ENCODE measurements around the gene CLEC9A.
A peak's percentile ranks its signal among the peaks of the same experiment; 100 is the strongest.
"Not testable (repeated sequence)": the region's sequence is repeated elsewhere in the genome, so short reads cannot be mapped to it uniquely, and the experiment has no call there.

CLEC9A gene

GRCh38 chr12:10030446-10030845, at the start of gene CLEC9A:
CLEC9A (plus strand) TSS chr12:10030682; CDS start chr12:10052688, 22,006 bp downstream.
- no peak for DNase-seq (ENCODE audit: low read depth)

DNA sequence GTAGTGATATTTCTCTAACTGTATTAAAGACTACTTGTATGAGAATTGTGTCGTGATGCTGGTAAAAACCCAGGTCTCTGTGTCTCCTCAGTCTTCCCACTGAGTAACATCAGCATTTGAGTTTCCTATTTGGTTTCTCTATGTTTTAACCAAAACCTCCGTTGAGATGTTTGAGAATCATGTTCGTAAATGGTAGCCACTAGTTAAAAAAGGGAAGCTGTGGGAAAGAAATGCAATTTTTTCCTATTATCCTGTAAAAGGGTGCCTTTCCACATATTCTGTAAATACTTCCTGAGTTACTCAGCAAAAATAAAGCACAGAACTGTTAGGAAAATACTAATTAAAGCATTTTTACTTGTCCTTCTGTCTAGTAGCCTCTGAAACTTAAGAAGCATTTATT, 38.6 kb upstream of the CLEC9A start:
- no peak for DNase-seq (ENCODE audit: low read depth)

DNA sequence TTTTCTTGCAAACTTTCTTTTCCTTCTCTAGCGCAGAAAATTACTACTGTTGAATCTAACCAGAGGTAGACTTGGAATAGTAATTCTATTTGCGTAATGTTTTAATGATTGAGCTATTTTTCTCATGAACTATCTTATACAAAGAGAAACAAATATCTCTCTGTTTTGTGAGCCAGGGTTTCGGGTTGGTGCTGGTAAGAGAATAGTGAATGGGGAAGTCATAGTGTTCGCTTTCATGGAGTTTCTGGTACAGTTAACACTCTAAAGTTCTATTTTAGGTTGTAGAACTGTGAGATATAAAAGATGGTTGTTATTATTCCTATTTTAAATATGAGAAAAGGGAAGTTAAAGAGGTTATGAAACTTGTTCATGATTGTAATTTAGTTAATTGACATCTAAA, 38.2 kb upstream of the CLEC9A start:
- DNase-seq (ENCODE audit: low read depth) = no peak

DNA sequence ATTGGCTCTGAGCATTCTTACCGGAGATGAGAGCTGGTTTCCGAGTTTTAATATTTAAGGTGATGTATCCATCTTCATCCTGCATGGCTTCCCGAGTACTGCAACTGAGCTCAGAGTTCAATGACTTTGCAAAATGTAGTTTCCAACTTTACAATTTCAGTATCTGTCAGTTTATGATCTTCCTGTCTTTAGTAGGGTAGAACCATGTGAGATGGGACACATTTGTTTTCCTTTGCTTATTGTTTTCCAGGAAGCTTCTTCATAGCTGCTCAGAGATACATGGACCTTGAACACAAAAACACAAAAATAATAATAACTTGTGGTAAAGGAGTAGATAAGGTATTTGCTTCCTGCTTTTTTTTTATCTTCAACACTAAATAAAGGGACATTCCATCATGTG, 31.5 kb upstream of the CLEC9A start, which contains the start of gene CLEC1B:
Gene CLEC1B (minus strand): TSS at position 106 of the 400 bp plus-strand sequence. CDS start 21 bp downstream, at position 85.
- DNase-seq (ENCODE audit: low read depth) = no peak

GRCh38 chr12:10001171-10001776, 29.2 kb upstream of the CLEC9A start:
- no peak for DNase-seq (ENCODE audit: low read depth)

GRCh38 chr12:10012630-10013330, 17.7 kb upstream of the CLEC9A start:
- DNase-seq (ENCODE audit: low read depth) = no peak

- no peak for DNase-seq (ENCODE audit: low read depth)
Observed at GRCh38 chr12:10015450-10015849, 15.0 kb upstream of the CLEC9A start.

GRCh38 chr12:10016881-10017280, 13.6 kb upstream of the CLEC9A start:
- DNase-seq (ENCODE audit: low read depth) = peak; percentile 65

GRCh38 chr12:10018386-10018785, 12.1 kb upstream of the CLEC9A start:
- no peak for DNase-seq (ENCODE audit: low read depth)

GRCh38 chr12:10021342-10021741, 9.1 kb upstream of the CLEC9A start:
- DNase-seq (ENCODE audit: low read depth) = no peak

- no peak for DNase-seq (ENCODE audit: low read depth)
Observed at GRCh38 chr12:10025236-10025635, 5.2 kb upstream of the CLEC9A start.

GRCh38 chr12:10026666-10027065, 3.8 kb upstream of the CLEC9A start:
- DNase-seq (ENCODE audit: low read depth) = not testable (repeated sequence)

DNA sequence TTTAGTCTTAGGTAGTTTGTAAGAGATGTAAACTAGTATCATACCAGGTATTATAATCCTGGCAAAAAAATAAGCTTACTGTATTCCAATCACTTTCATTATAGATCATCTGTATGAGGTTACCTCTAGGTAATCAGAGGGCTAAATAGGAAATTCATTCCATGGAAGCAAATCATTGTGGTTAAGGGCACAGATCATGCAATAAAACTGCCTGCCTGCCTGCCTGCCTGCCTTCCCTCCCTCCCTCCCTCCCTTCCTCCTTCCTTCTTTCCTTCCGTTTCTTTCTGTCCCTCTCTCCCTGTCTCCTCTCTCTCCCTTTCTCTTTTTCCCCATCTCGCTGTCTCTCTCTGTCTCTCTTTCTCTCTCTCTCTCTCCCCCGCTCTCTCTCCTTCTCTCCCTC, 3.2 kb upstream of the CLEC9A start:
- DNase-seq (ENCODE audit: low read depth) = peak; percentile 78

GRCh38 chr12:10027721-10028120, 2.8 kb upstream of the CLEC9A start:
- DNase-seq (ENCODE audit: low read depth) = peak; percentile 67

DNA sequence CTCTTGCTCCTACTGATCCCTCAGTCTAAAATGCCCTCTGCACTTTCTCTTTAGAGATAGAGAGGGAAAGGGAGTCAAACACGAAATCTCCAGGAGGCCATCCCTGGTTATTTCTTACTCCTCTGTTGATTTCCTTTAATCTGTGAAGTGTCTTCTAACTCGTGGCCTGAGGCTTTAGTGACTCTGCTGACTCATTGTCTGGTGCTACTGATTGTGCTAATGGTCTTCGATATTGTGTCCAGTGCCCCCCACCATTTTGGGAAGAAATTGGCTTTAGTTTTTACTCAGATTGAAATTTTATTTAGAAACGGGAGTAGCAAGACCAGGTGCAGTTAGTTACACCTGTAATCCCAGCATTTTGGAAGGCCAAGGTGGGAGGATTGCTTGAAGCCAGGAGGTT, 839 bp downstream of the CLEC9A start:
- peak; percentile 88 for DNase-seq (ENCODE audit: low read depth)

- peak; percentile 96 for DNase-seq (ENCODE audit: low read depth)
Observed at GRCh38 chr12:10031771-10032175, 1.3 kb downstream of the CLEC9A start.

- peak; percentile 52 for DNase-seq (ENCODE audit: low read depth)
Observed at GRCh38 chr12:10033783-10034545, 3.5 kb downstream of the CLEC9A start.

- no peak for DNase-seq (ENCODE audit: low read depth)
Observed at GRCh38 chr12:10042167-10042566, 11.7 kb downstream of the CLEC9A start.

DNA sequence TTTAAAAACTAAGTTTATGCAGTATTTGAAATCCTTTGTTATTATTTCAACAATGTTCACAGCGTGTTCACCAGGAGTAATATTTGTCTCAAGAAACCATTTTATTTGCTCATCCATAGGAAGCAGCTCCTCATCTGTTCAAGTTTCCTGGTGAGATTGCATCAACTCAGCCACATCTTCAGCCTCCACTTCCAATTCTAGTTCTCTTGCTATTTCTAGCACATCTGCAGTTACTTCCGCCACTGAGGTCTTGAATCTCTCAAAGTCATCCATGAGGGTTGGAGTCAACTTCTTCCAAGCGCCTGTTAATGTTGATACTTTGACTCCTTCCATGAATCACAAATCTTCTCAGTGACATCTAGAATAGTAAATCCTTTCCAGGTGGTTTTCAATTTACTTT, 18.0 kb downstream of the CLEC9A start:
- no peak for DNase-seq (ENCODE audit: low read depth)

DNA sequence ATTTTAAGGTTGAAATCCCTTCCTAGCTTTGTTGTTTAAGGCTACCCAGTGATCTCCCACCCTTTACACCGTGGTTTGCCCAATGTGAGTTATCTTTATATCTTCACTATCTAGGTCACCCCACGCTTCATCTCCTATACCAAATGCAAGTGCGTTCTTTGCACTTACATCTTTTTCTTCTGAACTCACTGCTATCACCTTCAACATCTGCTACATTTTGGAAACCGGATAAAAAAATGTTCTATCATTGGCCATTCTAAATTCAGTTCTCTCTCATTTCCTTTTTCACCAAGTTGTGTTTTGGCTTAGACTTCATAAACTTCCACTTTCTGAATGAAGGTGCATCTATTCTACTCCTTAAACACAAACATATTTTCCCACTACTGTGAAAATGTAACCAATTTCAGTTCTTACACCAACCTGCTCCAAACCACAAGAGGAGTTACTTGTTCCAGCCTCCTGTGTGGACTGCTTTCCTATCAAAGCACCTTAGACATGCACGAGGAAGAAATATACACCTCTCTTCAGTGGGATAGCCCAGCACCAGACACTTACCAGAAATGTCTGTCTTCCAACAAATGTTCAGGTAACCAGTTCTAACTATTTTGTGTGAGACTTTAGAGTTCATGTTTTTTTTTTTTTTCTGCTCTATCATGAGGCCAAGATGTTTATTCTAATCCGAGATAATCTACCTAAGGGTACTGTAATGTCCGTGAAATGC, 21.9 kb downstream of the CLEC9A start:
- no peak for DNase-seq (ENCODE audit: low read depth)

GRCh38 chr12:10058387-10058786, 27.9 kb downstream of the CLEC9A start:
- DNase-seq (ENCODE audit: low read depth) = no peak

DNA sequence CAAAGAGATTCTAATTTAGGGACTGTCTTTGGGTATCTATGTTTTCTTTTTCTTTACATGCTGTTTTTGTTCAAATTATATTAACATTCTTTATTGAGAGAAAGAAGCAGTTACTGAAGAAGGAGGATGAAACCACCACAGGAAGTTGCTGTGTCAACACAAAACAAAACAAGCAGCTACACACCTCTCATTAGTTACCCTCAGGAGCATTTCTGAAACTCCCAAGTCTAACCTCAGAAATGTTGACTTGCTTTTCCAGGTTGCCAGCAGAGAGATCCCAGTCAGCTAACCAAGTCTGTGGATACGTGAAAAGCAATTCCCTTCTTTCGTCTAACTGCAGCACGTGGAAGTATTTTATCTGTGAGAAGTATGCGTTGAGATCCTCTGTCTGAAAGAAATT, 34.8 kb downstream of the CLEC9A start:
- DNase-seq (ENCODE audit: low read depth) = no peak

Measured in ELR (cell line).